Naive thymus-derived CD8-positive, alpha-beta T cell (primary cell): ENCODE measurements around the gene PAPOLA. TPM values are rescaled to one million over a fixed set of nuclear protein-coding genes. Genes with fewer than 3 reads are reported as not detected.
"Not testable (repeated sequence)": the region's sequence is repeated elsewhere in the genome, so short reads cannot be mapped to it uniquely, and the experiment has no call there.

Experiments
- ATAC-seq, 2 donors: fragments of 150-1000 bp; cut with Tn5 transposase in 1 of 2; sonication (Bioruptor Pico), chemical (Tn5 transposase) in 1 of 2; 1 replicate in 1 of 2; 2 replicates in 1 of 2; pipeline ENCODE4 v1.10.0; 2021; ENCODE audit warnings: mild to moderate bottlenecking in 2 of 2, moderate library complexity in 2 of 2
- POLR2A ChIA-PET: fragments of 350-600 bp; sonication (Branson Sonifier 250); formaldehyde crosslinking; loops from one replicate; lab custom pipeline; 2021; ENCODE audit warnings: antibody characterized with exemption; lab: Charles Lee
- DNase-seq, 10 donors: peaks; one replicate each; pipeline versions ENCODE4 v3.0.0 to v3.0.0-alpha.2; 2020 to 2022
- H3K27ac Mint-ChIP-seq, 10 donors: one replicate each; pipeline ENCODE4 v1.8.0; 2020 to 2022; ENCODE audit warnings: mild to moderate bottlenecking in 10 of 10, mixed read lengths in 10 of 10, moderate library complexity in 4 of 10, inconsistent platforms in 1 of 10
- H3K27me3 Mint-ChIP-seq, 5 donors: one replicate each; pipeline ENCODE4 v1.8.0; 2021 to 2022; ENCODE audit warnings: mixed read lengths in 5 of 5
- H3K36me3 Mint-ChIP-seq, 3 donors: one replicate each; pipeline ENCODE4 v1.8.0; 2020 to 2022; ENCODE audit warnings: mixed read lengths in 3 of 3, mild to moderate bottlenecking in 2 of 3, inconsistent platforms in 1 of 3
- H3K4me1 Mint-ChIP-seq, 4 donors: one replicate each; pipeline ENCODE4 v1.8.0; 2021 to 2022; ENCODE audit warnings: mixed read lengths in 4 of 4
- H3K4me3 Mint-ChIP-seq, 10 donors: one replicate each; pipeline ENCODE4 v1.8.0; 2020 to 2022; ENCODE audit warnings: mild to moderate bottlenecking in 10 of 10, mixed read lengths in 10 of 10, moderate library complexity in 6 of 10, inconsistent platforms in 1 of 10
- H3K9me3 Mint-ChIP-seq, 9 donors: one replicate each; pipeline ENCODE4 v1.8.0; 2020 to 2022; ENCODE audit warnings: mixed read lengths in 9 of 9, mild to moderate bottlenecking in 3 of 9, inconsistent platforms in 1 of 9, moderate library complexity in 1 of 9
- polyA plus RNA-seq, 3 donors: library from polyadenylated mRNA; unstranded; fragments of 300-500 nt; fragmentation: Illumina TruSeq; gene quantifications; one replicate each; pipeline ENCODE4 v1.2.3, GENCODE V29; 2021
- total RNA-seq, 8 experiments: library from RNA in 2 of 8; stranded (reverse) in 2 of 8; gene quantifications; one replicate each; pipeline ENCODE4 v1.2.3 and lab custom pipeline; 2021 to 2026

The PAPOLA gene
- total and polyA plus RNA-seq, 5 experiments from 2014 or later = 63.3 to 289 (median 79.4) TPM

- H3K27me3 Mint-ChIP-seq, POLR2A ChIA-PET, H3K9me3 Mint-ChIP-seq, DNase-seq, ATAC-seq: not testable (repeated sequence)
- Mint-ChIP-seq H3K27ac (peak overlapping the region; percentile 42 to 99 (median 97)), H3K36me3 (peaks cover 3 to 16% (median 7%) of the 10 kb centered on the region in 3 donors), H3K4me1 (peaks cover 37 to 68% (median 66%) of the 10 kb centered on the region in 4 donors), H3K4me3 (peak overlapping the region; percentile 87 to 100 (median 98))
Measured at GRCh38 chr14:96504353-96504752, 2.2 kb downstream of the PAPOLA start.

GRCh38 chr14:96507723-96508122 lies 5.5 kb downstream of the PAPOLA start:
- ATAC-seq (no peak), DNase-seq (no peak)
- H3K27ac Mint-ChIP-seq = peak overlapping the region in 7 of 10 donors; percentile 10 to 73 (median 30)
- H3K4me3 Mint-ChIP-seq = peak overlapping the region in 7 of 10 donors; percentile 29 to 64 (median 53)
- H3K36me3 Mint-ChIP-seq = peaks cover 3 to 16% (median 7%) of the 10 kb centered on the region in 3 donors
- no peaks in the 10 kb centered on the region for H3K9me3 Mint-ChIP-seq
- no peaks in the 10 kb centered on the region for H3K27me3 Mint-ChIP-seq
- POLR2A ChIA-PET = no interaction called here
- peaks cover 38 to 89% (median 85%) of the 10 kb centered on the region in 4 donors for H3K4me1 Mint-ChIP-seq

GRCh38 chr14:96508900-96509299 lies 6.7 kb downstream of the PAPOLA start:
- H3K27me3 Mint-ChIP-seq = no peaks in the 10 kb centered on the region
- H3K4me1 Mint-ChIP-seq = peaks cover 30 to 93% (median 84%) of the 10 kb centered on the region in 4 donors
- DNase-seq = no peak
- no peak for ATAC-seq
- H3K27ac Mint-ChIP-seq = peak overlapping the region in 6 of 10 donors; percentile 10 to 75 (median 29)
- POLR2A ChIA-PET = no interaction called here
- no peaks in the 10 kb centered on the region for H3K9me3 Mint-ChIP-seq
- peaks cover 0 to 16% (median 0%) of the 10 kb centered on the region in 3 donors for H3K36me3 Mint-ChIP-seq
- peak overlapping the region in 8 of 10 donors; percentile 8 to 64 (median 50) for H3K4me3 Mint-ChIP-seq

- ATAC-seq = peak; percentile 46 to 51
- Mint-ChIP-seq H3K36me3 (peaks cover 0 to 13% (median 0%) of the 10 kb centered on the region in 3 donors), H3K9me3 (no peaks in the 10 kb centered on the region)
Measured at GRCh38 chr14:96509457-96510090, 7.4 kb downstream of the PAPOLA start.

GRCh38 chr14:96511146-96511545 lies 9.0 kb downstream of the PAPOLA start:
- POLR2A ChIA-PET = no interaction called here
- Mint-ChIP-seq H3K4me1 (peaks cover 25 to 92% (median 83%) of the 10 kb centered on the region in 4 donors), H3K9me3 (no peaks in the 10 kb centered on the region), H3K27me3 (no peaks in the 10 kb centered on the region), H3K27ac (peak overlapping the region in 3 of 10 donors; percentile 31 to 53 (median 36)), H3K4me3 (peak overlapping the region in 9 of 10 donors; percentile 12 to 69 (median 55)), H3K36me3 (peaks cover 0 to 2% (median 0%) of the 10 kb centered on the region in 3 donors)
- ATAC-seq (no peak), DNase-seq (no peak)

More at GRCh38 chr14:96509457-96510090, 7.4 kb downstream of the PAPOLA start:
- no peaks in the 10 kb centered on the region for H3K27me3 Mint-ChIP-seq
- peaks cover 26 to 93% (median 84%) of the 10 kb centered on the region in 4 donors for H3K4me1 Mint-ChIP-seq
- peak overlapping the region in 9 of 10 donors; percentile 15 to 52 (median 33) for H3K4me3 Mint-ChIP-seq
- peak in 2 of 10 donors; percentile 7 to 14 for DNase-seq
- POLR2A ChIA-PET = no interaction called here
- H3K27ac Mint-ChIP-seq = peak overlapping the region in 4 of 10 donors; percentile 20 to 66 (median 22)

GRCh38 chr14:96511667-96512066 lies 9.5 kb downstream of the PAPOLA start:
- DNase-seq = no peak
- POLR2A ChIA-PET = no interaction called here
- no peaks in the 10 kb centered on the region for H3K27me3 Mint-ChIP-seq
- H3K4me3 Mint-ChIP-seq = peak overlapping the region in 8 of 10 donors; percentile 12 to 69 (median 59)
- H3K27ac Mint-ChIP-seq = peak overlapping the region in 2 of 10 donors; percentile 36 to 53
- ATAC-seq = no peak
- no peaks in the 10 kb centered on the region for H3K9me3 Mint-ChIP-seq
- peaks cover 26 to 92% (median 82%) of the 10 kb centered on the region in 4 donors for H3K4me1 Mint-ChIP-seq
- H3K36me3 Mint-ChIP-seq = no peaks in the 10 kb centered on the region

- DNase-seq (no peak), ATAC-seq (no peak)
- POLR2A ChIA-PET = no interaction called here
- Mint-ChIP-seq H3K27ac (peak overlapping the region in 1 of 10 donors; percentile 45), H3K36me3 (no peaks in the 10 kb centered on the region), H3K27me3 (no peaks in the 10 kb centered on the region), H3K9me3 (no peaks in the 10 kb centered on the region), H3K4me3 (peak overlapping the region in 6 of 10 donors; percentile 2 to 57 (median 32)), H3K4me1 (peaks cover 27 to 93% (median 84%) of the 10 kb centered on the region in 4 donors)
Measured at GRCh38 chr14:96512122-96512521, 9.9 kb downstream of the PAPOLA start.

- peak overlapping the region in 9 of 10 donors; percentile 2 to 57 (median 29) for H3K4me3 Mint-ChIP-seq
- no peaks in the 10 kb centered on the region for H3K9me3 Mint-ChIP-seq
- peak overlapping the region in 5 of 10 donors; percentile 0 to 81 (median 45) for H3K27ac Mint-ChIP-seq
- POLR2A ChIA-PET = interaction anchor here (0.7 kb wide), 1 partner anchor 10 kb away, joined by 3 read pairs; no protein-coding TSS in a partner anchor
- H3K36me3 Mint-ChIP-seq = no peaks in the 10 kb centered on the region
- H3K4me1 Mint-ChIP-seq = peaks cover 27 to 96% (median 89%) of the 10 kb centered on the region in 4 donors
- DNase-seq (no peak), ATAC-seq (no peak)
- H3K27me3 Mint-ChIP-seq = no peaks in the 10 kb centered on the region
Measured at GRCh38 chr14:96512602-96513397, 10.6 kb downstream of the PAPOLA start.

- Mint-ChIP-seq H3K9me3 (no peaks in the 10 kb centered on the region), H3K27ac (peak overlapping the region in 5 of 10 donors; percentile 0 to 65 (median 27)), H3K27me3 (no peaks in the 10 kb centered on the region), H3K36me3 (peaks cover 0 to 2% (median under 1%) of the 10 kb centered on the region in 3 donors), H3K4me1 (peaks cover 21 to 96% (median 80%) of the 10 kb centered on the region in 4 donors), H3K4me3 (peak overlapping the region in 8 of 10 donors; percentile 12 to 52 (median 34))
- DNase-seq (no peak), ATAC-seq (no peak)
- POLR2A ChIA-PET = no interaction called here
Measured at GRCh38 chr14:96514694-96515093, 12.5 kb downstream of the PAPOLA start.

- H3K4me3 Mint-ChIP-seq = peak overlapping the region in 2 of 10 donors; percentile 8 to 31
- no peak for ATAC-seq
- POLR2A ChIA-PET = no interaction called here
- peak overlapping the region in 5 of 10 donors; percentile 20 to 64 (median 31) for H3K27ac Mint-ChIP-seq
- peaks cover 0 to 12% (median 7%) of the 10 kb centered on the region in 3 donors for H3K36me3 Mint-ChIP-seq
- no peaks in the 10 kb centered on the region for H3K27me3 Mint-ChIP-seq
- H3K9me3 Mint-ChIP-seq = no peaks in the 10 kb centered on the region
- H3K4me1 Mint-ChIP-seq = peaks cover 22 to 92% (median 72%) of the 10 kb centered on the region in 4 donors
- DNase-seq = no peak
Measured at GRCh38 chr14:96515731-96516130, 13.5 kb downstream of the PAPOLA start.

GRCh38 chr14:96516351-96516750 lies 14.2 kb downstream of the PAPOLA start:
- POLR2A ChIA-PET = no interaction called here
- Mint-ChIP-seq H3K4me1 (peaks cover 22 to 87% (median 66%) of the 10 kb centered on the region in 4 donors), H3K27ac (peak overlapping the region in 4 of 10 donors; percentile 35 to 61 (median 54)), H3K4me3 (peak overlapping the region in 2 of 10 donors; percentile 21 to 23), H3K9me3 (no peaks in the 10 kb centered on the region), H3K36me3 (peaks cover 0 to 17% (median 8%) of the 10 kb centered on the region in 3 donors), H3K27me3 (no peaks in the 10 kb centered on the region)
- ATAC-seq (no peak), DNase-seq (no peak)

GRCh38 chr14:96519970-96520369 lies 17.8 kb downstream of the PAPOLA start:
- H3K27ac Mint-ChIP-seq = peak overlapping the region in 3 of 10 donors; percentile 57 to 71 (median 63)
- no peak for DNase-seq
- POLR2A ChIA-PET = interaction anchor here (0.6 kb wide), 1 partner anchor 276 kb away, joined by 3 read pairs; no protein-coding TSS in a partner anchor

More at GRCh38 chr14:96519970-96520369, 17.8 kb downstream of the PAPOLA start:
- no peaks in the 10 kb centered on the region for H3K27me3 Mint-ChIP-seq
- peaks cover 0 to 46% (median 8%) of the 10 kb centered on the region in 3 donors for H3K36me3 Mint-ChIP-seq
- ATAC-seq = no peak
- no peaks in the 10 kb centered on the region for H3K9me3 Mint-ChIP-seq
- peak overlapping the region in 1 of 10 donors; percentile 11 for H3K4me3 Mint-ChIP-seq
- peaks cover 15 to 54% (median 41%) of the 10 kb centered on the region in 4 donors for H3K4me1 Mint-ChIP-seq
